Adrenal gland (tissue), 12 donors: Measurements from ENCODE around the gene LCE6A. TPM values are rescaled to one million over a fixed set of nuclear protein-coding genes. Genes with fewer than 3 reads are reported as not detected.

Source experiments
- DNase-seq, 7 donors: peaks; one replicate each; pipeline ENCODE4 v3.0.0-alpha.2; 2019 to 2020
- H3K27ac ChIP-seq, 5 donors: fragments of 200-600 bp; sonication (generic) in 4 of 5; 1 replicate in 3 of 5; 2 replicates in 2 of 5; pipeline versions ENCODE4 v1.5.1 to v1.8.0; 2016 to 2020; ENCODE audit warnings: mild to moderate bottlenecking in 1 of 5
- H3K27me3 ChIP-seq: fragments of 200-600 bp; 2 replicates; pipeline ENCODE4 v1.8.0; 2021
- H3K36me3 ChIP-seq, 2 donors: fragments of 200-600 bp; replicated peaks in 1 of 2; 1 replicate in 1 of 2; 2 replicates in 1 of 2; pipeline versions ENCODE4 v1.5.1 to v1.8.0; 2018 to 2022
- H3K4me1 ChIP-seq, 2 donors: fragments of 200-600 bp; replicated peaks in 1 of 2; 1 replicate in 1 of 2; 2 replicates in 1 of 2; pipeline versions ENCODE4 v1.5.1 to v1.8.0; 2018 to 2021
- H3K4me3 ChIP-seq, 4 donors: fragments of 200-600 bp; sonication (generic) in 3 of 4; one replicate each; pipeline ENCODE4 v1.5.1; 2016 to 2018
- H3K9me3 ChIP-seq, 3 donors: fragments of 200-600 bp; sonication (generic) in 1 of 3; replicated peaks in 1 of 3; 1 replicate in 2 of 3; 2 replicates in 1 of 3; pipeline versions ENCODE4 v1.5.1 to v1.8.0; 2016 to 2021
- POLR2A ChIP-seq, 2 donors: fragments of 450-650 bp; IDR thresholded peaks; one replicate each; pipeline ENCODE4 v1.6.1; 2017; ENCODE audit warnings: antibody characterized with exemption in 2 of 2, mild to moderate bottlenecking in 2 of 2, moderate library complexity in 1 of 2
- WGBS, 4 donors: extraction: QIAGEN DNeasy Blood & Tissue Kit in 2 of 4; methylation state at CpG; one replicate each; pipeline versions ENCODE4 v1.1.5 to v1.1.7; 2013 to 2017; 5-methylcytosine and 5-hydroxymethylcytosine counted together
- intact Hi-C, 2 donors: fragments of 100-400 bp; cut with DNase I; formaldehyde crosslinking; loops; one replicate each; pipeline versions ENCODE4 v1.14.1 to v1.15.0; 2022 to 2023
- polyA plus RNA-seq, 3 donors: library from polyadenylated mRNA; stranded (reverse); fragments of 200-250 nt in 2 of 3; fragments of 350-450 nt in 1 of 3; fragmentation: Illumina TruSeq in 1 of 3; extraction: RNeasy Lipid Tissue Mini Kit (QIAGEN cat#74804) in 1 of 3; gene quantifications; one replicate each; pipeline ENCODE4 v1.2.3, GENCODE V29; 2013 to 2014
- total RNA-seq, 9 donors: library from RNA; depleted of rRNA in 4 of 9; stranded (reverse); fragments of >200 nt in 4 of 9; fragments of 120-200 nt in 1 of 9; fragmentation: NEBNext Ultra II Directional in 1 of 9; extraction: Animal tissue kit (Norgen Biotek cat#: 25700) in 1 of 9; gene quantifications; one replicate each; pipeline versions ENCODE4 v1.1.0 to v1.2.4, GENCODE V29; 2013 to 2023
- TF ChIP-seq, protein P1 (sequence below), 6 experiments: fragments of 450-650 bp in 4 of 6; fragments of 200-600 bp in 2 of 6; sonication (generic) in 1 of 6; IDR thresholded peaks; 1 replicate in 5 of 6; 2 replicates in 1 of 6; pipeline versions ENCODE4 v1.5.1 to v1.8.0; 2016 to 2021; ENCODE audit warnings: antibody characterized with exemption in 6 of 6, mild to moderate bottlenecking in 2 of 6, moderate library complexity in 1 of 6
- donor health status: healthy with polysubstance abuse.
- donor health status: Bipolar disorder and iron deficiency.
- donor health status: DM: yes; HTN: yes; CAD: no.
- donor health status: DM: no; HTN: no; CAD: no.
- donor health status: DM: no; HTN: no; CAD: no.
- donor health status: DM: yes; HTN: yes; CAD: no.

The LCE6A gene
- total and polyA plus RNA-seq, 12 donors, result not detected

DNA sequence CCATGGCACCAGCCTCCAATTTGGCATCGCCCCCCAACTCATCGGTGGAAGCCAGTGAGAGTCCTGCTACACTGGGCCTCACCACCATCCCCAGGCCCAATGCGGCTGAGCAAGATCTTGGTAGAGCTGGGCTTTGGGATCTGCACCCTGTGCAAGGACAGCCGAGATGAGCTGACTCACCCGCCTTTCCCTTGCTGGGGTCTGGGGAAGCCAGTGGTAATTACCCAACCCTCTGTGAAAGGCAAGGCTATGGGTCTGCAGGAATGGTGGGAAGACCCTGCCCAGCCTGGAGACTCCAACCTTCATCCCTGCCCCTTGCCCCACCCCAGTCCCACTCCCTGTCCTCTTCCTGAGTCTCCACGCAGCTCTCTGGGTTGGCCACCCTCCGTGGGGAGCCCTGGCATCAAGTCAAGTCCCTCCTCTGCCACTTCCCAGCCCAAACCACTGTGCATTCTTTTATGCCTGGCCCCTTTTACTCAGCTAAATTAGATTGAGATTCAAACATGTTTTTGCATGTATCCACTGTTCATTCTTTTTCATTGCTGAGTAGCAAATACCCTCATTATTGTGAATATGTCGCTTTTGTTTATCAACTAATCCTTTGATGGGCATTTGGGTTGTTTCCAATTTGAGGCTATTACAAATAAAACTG, 44.2 kb downstream of the LCE6A start:
- WGBS, 4 donors, result 59 to 74% (median 66%) methylated on average over 4 to 8 of the region's 8 CpGs

DNA sequence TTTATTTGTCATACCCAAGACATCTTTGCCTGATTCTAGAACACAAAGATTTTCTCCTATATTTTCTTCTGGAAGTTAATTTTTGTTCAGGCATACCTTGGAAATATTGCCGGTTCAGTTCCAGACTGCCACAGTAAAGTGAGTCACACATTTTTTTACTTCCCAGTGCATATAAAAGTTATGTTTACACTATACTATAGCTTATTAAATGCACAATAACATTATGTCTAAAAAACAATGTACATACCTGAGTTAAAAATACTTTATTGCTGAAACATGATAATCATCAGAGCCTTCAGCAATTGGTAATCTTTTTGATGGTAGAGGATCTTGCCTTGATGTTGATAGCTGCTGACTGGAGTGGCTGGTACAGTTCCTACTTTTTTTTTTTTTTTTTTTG, 45.5 kb downstream of the LCE6A start:
- intact Hi-C loops, result no loop called here
- no peak overlapping the region for H3K4me3 ChIP-seq
- DNase-seq, result no peak
- no peak overlapping the region for H3K27ac ChIP-seq
- 82 to 94% (median 85%) methylated on average over 1 of the region's 1 CpG for WGBS, 4 donors
- no peaks in the 10 kb centered on the region for H3K27me3 ChIP-seq
- no peak for TF ChIP-seq POLR2A (IDR thresholded peaks at IDR 0.05)
- TF ChIP-seq, protein P1, sequence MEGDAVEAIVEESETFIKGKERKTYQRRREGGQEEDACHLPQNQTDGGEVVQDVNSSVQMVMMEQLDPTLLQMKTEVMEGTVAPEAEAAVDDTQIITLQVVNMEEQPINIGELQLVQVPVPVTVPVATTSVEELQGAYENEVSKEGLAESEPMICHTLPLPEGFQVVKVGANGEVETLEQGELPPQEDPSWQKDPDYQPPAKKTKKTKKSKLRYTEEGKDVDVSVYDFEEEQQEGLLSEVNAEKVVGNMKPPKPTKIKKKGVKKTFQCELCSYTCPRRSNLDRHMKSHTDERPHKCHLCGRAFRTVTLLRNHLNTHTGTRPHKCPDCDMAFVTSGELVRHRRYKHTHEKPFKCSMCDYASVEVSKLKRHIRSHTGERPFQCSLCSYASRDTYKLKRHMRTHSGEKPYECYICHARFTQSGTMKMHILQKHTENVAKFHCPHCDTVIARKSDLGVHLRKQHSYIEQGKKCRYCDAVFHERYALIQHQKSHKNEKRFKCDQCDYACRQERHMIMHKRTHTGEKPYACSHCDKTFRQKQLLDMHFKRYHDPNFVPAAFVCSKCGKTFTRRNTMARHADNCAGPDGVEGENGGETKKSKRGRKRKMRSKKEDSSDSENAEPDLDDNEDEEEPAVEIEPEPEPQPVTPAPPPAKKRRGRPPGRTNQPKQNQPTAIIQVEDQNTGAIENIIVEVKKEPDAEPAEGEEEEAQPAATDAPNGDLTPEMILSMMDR (IDR thresholded peaks at IDR 0.05), result no peak
- no peaks in the 10 kb centered on the region for H3K36me3 ChIP-seq
- no peaks in the 10 kb centered on the region for H3K9me3 ChIP-seq
- H3K4me1 ChIP-seq, result no peaks in the 10 kb centered on the region

More for the DNA sequence above, 44.2 kb downstream of the LCE6A start:
- H3K9me3 ChIP-seq, result no peaks in the 10 kb centered on the region
- intact Hi-C loops, result no loop called here
- H3K36me3 ChIP-seq, result no peaks in the 10 kb centered on the region
- no peak overlapping the region for H3K4me3 ChIP-seq
- H3K27ac ChIP-seq, result no peak overlapping the region
- peak in 1 of 7 donors; percentile 17 for DNase-seq
- no peaks in the 10 kb centered on the region for H3K4me1 ChIP-seq
- no peaks in the 10 kb centered on the region for H3K27me3 ChIP-seq
- TF ChIP-seq, protein P1 (IDR thresholded peaks at IDR 0.05), result no peak
- TF ChIP-seq POLR2A (IDR thresholded peaks at IDR 0.05), result no peak

Other genes with a start within 250 kb of the LCE6A start
- not detected for gene LCE3C, start 242.6 kb upstream of the LCE6A start, total RNA-seq
- not detected for gene LCE3C, start 242.6 kb upstream of the LCE6A start, polyA plus RNA-seq
- not detected for gene LCE3B, start 229.0 kb upstream of the LCE6A start, total RNA-seq
- gene LCE3B, start 229.0 kb upstream of the LCE6A start, polyA plus RNA-seq, result not detected
- gene LCE3A, start 219.8 kb upstream of the LCE6A start, total RNA-seq, result not detected
- gene LCE3A, start 219.8 kb upstream of the LCE6A start, polyA plus RNA-seq, result not detected
- not detected for gene LCE2D, start 179.5 kb upstream of the LCE6A start, total RNA-seq
- not detected for gene LCE2D, start 179.5 kb upstream of the LCE6A start, polyA plus RNA-seq
- gene LCE2C, start 167.6 kb upstream of the LCE6A start, total RNA-seq, result not detected
- not detected for gene LCE2C, start 167.6 kb upstream of the LCE6A start, polyA plus RNA-seq
- not detected for gene LCE2B, start 156.7 kb upstream of the LCE6A start, total RNA-seq
- gene LCE2B, start 156.7 kb upstream of the LCE6A start, polyA plus RNA-seq, result not detected
- not detected for gene LCE2A, start 144.5 kb upstream of the LCE6A start, total RNA-seq
- not detected for gene LCE2A, start 144.5 kb upstream of the LCE6A start, polyA plus RNA-seq
- gene LCE4A, start 134.7 kb upstream of the LCE6A start, total RNA-seq, result not detected
- gene LCE4A, start 134.7 kb upstream of the LCE6A start, polyA plus RNA-seq, result not detected
- gene KPRP, start 84.8 kb upstream of the LCE6A start, total RNA-seq, result not detected
- not detected for gene KPRP, start 84.8 kb upstream of the LCE6A start, polyA plus RNA-seq
- gene LCE1F, start 67.7 kb upstream of the LCE6A start, total RNA-seq, result not detected
- not detected for gene LCE1F, start 67.7 kb upstream of the LCE6A start, polyA plus RNA-seq
- not detected for gene LCE1E, start 56.6 kb upstream of the LCE6A start, total RNA-seq
- gene LCE1E, start 56.6 kb upstream of the LCE6A start, polyA plus RNA-seq, result not detected
- not detected for gene LCE1D, start 46.1 kb upstream of the LCE6A start, total RNA-seq
- gene LCE1D, start 46.1 kb upstream of the LCE6A start, polyA plus RNA-seq, result not detected
- gene LCE1C, start 36.2 kb upstream of the LCE6A start, total RNA-seq, result not detected
- not detected for gene LCE1C, start 36.2 kb upstream of the LCE6A start, polyA plus RNA-seq
- gene LCE1B, start 30.9 kb upstream of the LCE6A start, total RNA-seq, result not detected
- gene LCE1B, start 30.9 kb upstream of the LCE6A start, polyA plus RNA-seq, result not detected
- not detected for gene LCE1A, start 15.4 kb upstream of the LCE6A start, total RNA-seq
- gene LCE1A, start 15.4 kb upstream of the LCE6A start, polyA plus RNA-seq, result not detected
- not detected for gene LCE7A, start 17.1 kb downstream of the LCE6A start, total RNA-seq
- gene LCE7A, start 17.1 kb downstream of the LCE6A start, polyA plus RNA-seq, result not detected
- not detected for gene SMCP, start 35.5 kb downstream of the LCE6A start, total RNA-seq
- not detected for gene SMCP, start 35.5 kb downstream of the LCE6A start, polyA plus RNA-seq
- not detected for gene IVL, start 65.7 kb downstream of the LCE6A start, total RNA-seq
- under 1 TPM in 2 of 3 donors, not detected in 1; 0.16 to 0.30 TPM for gene IVL, start 65.7 kb downstream of the LCE6A start, polyA plus RNA-seq
- gene SPRR5, start 104.3 kb downstream of the LCE6A start, total RNA-seq, result not detected
- gene SPRR5, start 104.3 kb downstream of the LCE6A start, polyA plus RNA-seq, result not detected
- gene SPRR4, start 127.8 kb downstream of the LCE6A start, total RNA-seq, result not detected
- gene SPRR4, start 127.8 kb downstream of the LCE6A start, polyA plus RNA-seq, result not detected
- not detected for gene SPRR1A, start 141.2 kb downstream of the LCE6A start, total RNA-seq
- gene SPRR1A, start 141.2 kb downstream of the LCE6A start, polyA plus RNA-seq, result not detected
- under 1 TPM in 1 of 9 donors, not detected in 8; 0.67 TPM for gene SPRR3, start 158.9 kb downstream of the LCE6A start, total RNA-seq
- 1 to 10 TPM; 2.2 to 6.1 (median 2.9) TPM for gene SPRR3, start 158.9 kb downstream of the LCE6A start, polyA plus RNA-seq
- gene SPRR1B, start 188.3 kb downstream of the LCE6A start, total RNA-seq, result under 1 TPM in 1 of 9 donors, not detected in 8; 0.74 TPM
- under 1 TPM in 2 of 3 donors, not detected in 1; 0.74 to 0.80 TPM for gene SPRR1B, start 188.3 kb downstream of the LCE6A start, polyA plus RNA-seq
- not detected for gene SPRR2D, start 198.3 kb downstream of the LCE6A start, total RNA-seq
- under 1 TPM in 2 of 3 donors, not detected in 1; 0.71 to 0.88 TPM for gene SPRR2D, start 198.3 kb downstream of the LCE6A start, polyA plus RNA-seq
- not detected for gene SPRR2A, start 214.7 kb downstream of the LCE6A start, total RNA-seq
- under 1 TPM in 2 of 3 donors, not detected in 1; 0.97 to 0.98 TPM for gene SPRR2A, start 214.7 kb downstream of the LCE6A start, polyA plus RNA-seq
- gene SPRR2B, start 228.8 kb downstream of the LCE6A start, total RNA-seq, result under 1 TPM in 1 of 9 donors, not detected in 8; 0.50 TPM
- gene SPRR2B, start 228.8 kb downstream of the LCE6A start, polyA plus RNA-seq, result not detected